PFSK-1 (cell line): ENCODE data around the gene DOCK8.

Experiments
- FOXP2 ChIP-seq: optimal IDR thresholded peaks from 2 replicates; pipeline ENCODE3; 2011; ENCODE audit warnings: borderline replicate concordance, control low read depth, inconsistent platforms; ENCODE audit not compliant: insufficient read depth; ENCODE audit errors: extremely low read length, extremely low read depth
- POLR2AphosphoS5 ChIP-seq: IDR thresholded peaks from 2 replicates; pipeline ENCODE4 v1.6.1; 2012; ENCODE audit warnings: low read depth, mild to moderate bottlenecking, control low read depth, low read length, moderate library complexity
- REST ChIP-seq, 2 experiments: IDR thresholded peaks; 2 replicates each; pipeline versions ENCODE4 v1.6.1 to v1.8.0; 2011 to 2012; ENCODE audit warnings: low read depth in 2 of 2, low read length in 2 of 2, control low read depth in 1 of 2, inconsistent platforms in 1 of 2, mild to moderate bottlenecking in 1 of 2, moderate library complexity in 1 of 2; ENCODE audit not compliant: insufficient read depth in 1 of 2
- SIN3A ChIP-seq: IDR thresholded peaks from 2 replicates; pipeline ENCODE4 v1.6.1; 2012; ENCODE audit warnings: mild to moderate bottlenecking, low read length, moderate library complexity, borderline replicate concordance; ENCODE audit not compliant: insufficient read depth
- TAF1 ChIP-seq: IDR thresholded peaks from 2 replicates; pipeline ENCODE4 v1.6.1; 2012; ENCODE audit warnings: low read length, control low read depth, borderline replicate concordance; ENCODE audit not compliant: insufficient read depth

DOCK8 gene

GRCh38 chr9:404234-404633 lies 189.6 kb downstream of the DOCK8 start:
- no peak for TF ChIP-seq REST (IDR thresholded peaks at IDR 0.05; ENCODE audit: insufficient read depth in 1 of 2, low read depth in 2 of 2, low read length in 2 of 2)
- no peak for TF ChIP-seq POLR2AphosphoS5
- TF ChIP-seq SIN3A: no peak
- TF ChIP-seq TAF1: no peak
- no peak for TF ChIP-seq FOXP2

- TF ChIP-seq TAF1: no peak
- no peak for TF ChIP-seq FOXP2
- TF ChIP-seq POLR2AphosphoS5: no peak
- no peak for TF ChIP-seq REST (IDR thresholded peaks at IDR 0.05; ENCODE audit: insufficient read depth in 1 of 2, low read depth in 2 of 2, low read length in 2 of 2)
- TF ChIP-seq SIN3A: no peak
Measured at GRCh38 chr9:405341-405740, 190.7 kb downstream of the DOCK8 start.

GRCh38 chr9:406886-407654 lies 192.4 kb downstream of the DOCK8 start:
- TF ChIP-seq SIN3A (no peak), TAF1 (no peak), POLR2AphosphoS5 (no peak), REST (IDR thresholded peaks at IDR 0.05; ENCODE audit: insufficient read depth in 1 of 2, low read depth in 2 of 2, low read length in 2 of 2) (no peak), FOXP2 (no peak)

- TF ChIP-seq POLR2AphosphoS5 (no peak), SIN3A (no peak), TAF1 (no peak), REST (IDR thresholded peaks at IDR 0.05; ENCODE audit: insufficient read depth in 1 of 2, low read depth in 2 of 2, low read length in 2 of 2) (no peak), FOXP2 (no peak)
Measured at GRCh38 chr9:414595-414994, 199.9 kb downstream of the DOCK8 start.

GRCh38 chr9:419571-420171 lies 205.0 kb downstream of the DOCK8 start:
- TF ChIP-seq FOXP2 (no peak), POLR2AphosphoS5 (no peak), SIN3A (no peak), REST (IDR thresholded peaks at IDR 0.05; ENCODE audit: insufficient read depth in 1 of 2, low read depth in 2 of 2, low read length in 2 of 2) (no peak), TAF1 (no peak)
